Measurements from ENCODE around the gene P2RY8. TPM values are rescaled to one million over a fixed set of nuclear protein-coding genes. Genes with fewer than 3 reads are reported as not detected.
"Not testable (repeated sequence)": the region's sequence is repeated elsewhere in the genome, so short reads cannot be mapped to it uniquely, and the experiment has no call there.

Gene P2RY8
- total RNA-seq, 1 experiment from 2014 or later = not detected

- no peak for TF ChIP-seq CTCF (IDR thresholded peaks at IDR 0.05; ENCODE audit: unreplicated experiment)
- intact Hi-C loops (cut with micrococcal nuclease; ENCODE audit: unreplicated experiment) = no loop called here
- peaks cover 15% of the 10 kb centered on the region for H3K27me3 Mint-ChIP-seq (ENCODE audit: unreplicated experiment)
- H3K9me3 Mint-ChIP-seq (ENCODE audit: low read depth, unreplicated experiment) = no peaks in the 10 kb centered on the region
- no peak overlapping the region for H3K27ac Mint-ChIP-seq (ENCODE audit: unreplicated experiment)
- no peaks in the 10 kb centered on the region for H3K4me1 Mint-ChIP-seq (ENCODE audit: low read depth, unreplicated experiment)
- H3K36me3 Mint-ChIP-seq (ENCODE audit: insufficient read depth, unreplicated experiment) = no peaks in the 10 kb centered on the region
- DNase-seq = no peak
- no TSS peak for BruUV-seq (replicated peaks)
- CTCF ChIA-PET = no interaction called here
- no peak overlapping the region for H3K4me3 Mint-ChIP-seq (ENCODE audit: low read depth, unreplicated experiment)
These were observed 28.0 kb upstream of the P2RY8 start for GRCh38 chrX:1564750-1565683.

GRCh38 chrX:1564077-1564476 is 27.1 kb upstream of the P2RY8 start:
- peaks cover 15% of the 10 kb centered on the region for H3K27me3 Mint-ChIP-seq (ENCODE audit: unreplicated experiment)
- H3K27ac Mint-ChIP-seq (ENCODE audit: unreplicated experiment); H3K4me1 Mint-ChIP-seq (ENCODE audit: low read depth, unreplicated experiment); CTCF ChIA-PET; H3K9me3 Mint-ChIP-seq (ENCODE audit: low read depth, unreplicated experiment); H3K36me3 Mint-ChIP-seq (ENCODE audit: insufficient read depth, unreplicated experiment); H3K4me3 Mint-ChIP-seq (ENCODE audit: low read depth, unreplicated experiment); DNase-seq; BruUV-seq (replicated peaks); intact Hi-C loops (cut with micrococcal nuclease; ENCODE audit: unreplicated experiment): not testable (repeated sequence)

GRCh38 chrX:1561164-1561563 is 24.2 kb upstream of the P2RY8 start:
- Mint-ChIP-seq H3K4me3 (ENCODE audit: low read depth, unreplicated experiment) (no peak overlapping the region), H3K27me3 (ENCODE audit: unreplicated experiment) (peaks cover 15% of the 10 kb centered on the region), H3K9me3 (ENCODE audit: low read depth, unreplicated experiment) (no peaks in the 10 kb centered on the region), H3K4me1 (ENCODE audit: low read depth, unreplicated experiment) (no peaks in the 10 kb centered on the region), H3K36me3 (ENCODE audit: insufficient read depth, unreplicated experiment) (no peaks in the 10 kb centered on the region), H3K27ac (ENCODE audit: unreplicated experiment) (no peak overlapping the region)
- intact Hi-C loops (cut with micrococcal nuclease; ENCODE audit: unreplicated experiment) = no loop called here
- CTCF ChIA-PET = no interaction called here
- no peak for DNase-seq
- no TSS peak for BruUV-seq (replicated peaks)
- no peak for TF ChIP-seq CTCF (IDR thresholded peaks at IDR 0.05; ENCODE audit: unreplicated experiment)

GRCh38 chrX:1558761-1559468 is 21.9 kb upstream of the P2RY8 start:
- CTCF ChIA-PET = no interaction called here
- Mint-ChIP-seq H3K36me3 (ENCODE audit: insufficient read depth, unreplicated experiment) (no peaks in the 10 kb centered on the region), H3K27me3 (ENCODE audit: unreplicated experiment) (peaks cover 15% of the 10 kb centered on the region), H3K4me3 (ENCODE audit: low read depth, unreplicated experiment) (no peak overlapping the region), H3K9me3 (ENCODE audit: low read depth, unreplicated experiment) (no peaks in the 10 kb centered on the region), H3K4me1 (ENCODE audit: low read depth, unreplicated experiment) (no peaks in the 10 kb centered on the region), H3K27ac (ENCODE audit: unreplicated experiment) (no peak overlapping the region)
- intact Hi-C loops (cut with micrococcal nuclease; ENCODE audit: unreplicated experiment) = no loop called here
- no TSS peak for BruUV-seq (replicated peaks)
- no peak for DNase-seq
- no peak for TF ChIP-seq CTCF (IDR thresholded peaks at IDR 0.05; ENCODE audit: unreplicated experiment)

GRCh38 chrX:1557442-1557841 is 20.5 kb upstream of the P2RY8 start:
- DNase-seq; BruUV-seq (replicated peaks); H3K4me3 Mint-ChIP-seq (ENCODE audit: low read depth, unreplicated experiment); CTCF ChIA-PET; H3K27ac Mint-ChIP-seq (ENCODE audit: unreplicated experiment); H3K9me3 Mint-ChIP-seq (ENCODE audit: low read depth, unreplicated experiment); H3K4me1 Mint-ChIP-seq (ENCODE audit: low read depth, unreplicated experiment); intact Hi-C loops (cut with micrococcal nuclease; ENCODE audit: unreplicated experiment); H3K36me3 Mint-ChIP-seq (ENCODE audit: insufficient read depth, unreplicated experiment): not testable (repeated sequence)
- H3K27me3 Mint-ChIP-seq (ENCODE audit: unreplicated experiment) = peaks cover 18% of the 10 kb centered on the region
